NCI-H460 (cell line): ENCODE data around the gene DYSF. TPM values are rescaled to one million over a fixed set of nuclear protein-coding genes. Genes with fewer than 3 reads are reported as not detected.

Experiments
- DNase-seq: peaks from one replicate; pipeline ENCODE4 v3.0.0-alpha.2; 2016; ENCODE audit warnings: low read depth; ENCODE audit errors: extremely low read depth
- total RNA-seq: library from RNA; depleted of rRNA; stranded (reverse); fragments of >200 nt; shearing (Covaris generic); gene quantifications from 2 replicates; pipeline ENCODE4 v1.2.3, GENCODE V29; 2014

DYSF gene
- total RNA-seq, 1 experiment from 2014 or later, result 3.4 TPM

GRCh38 chr2:71665168-71666093 is 212.1 kb downstream of the DYSF start:
- no peak for DNase-seq

GRCh38 chr2:71666094-71666474 is 212.7 kb downstream of the DYSF start:
- no peak for DNase-seq

DNA sequence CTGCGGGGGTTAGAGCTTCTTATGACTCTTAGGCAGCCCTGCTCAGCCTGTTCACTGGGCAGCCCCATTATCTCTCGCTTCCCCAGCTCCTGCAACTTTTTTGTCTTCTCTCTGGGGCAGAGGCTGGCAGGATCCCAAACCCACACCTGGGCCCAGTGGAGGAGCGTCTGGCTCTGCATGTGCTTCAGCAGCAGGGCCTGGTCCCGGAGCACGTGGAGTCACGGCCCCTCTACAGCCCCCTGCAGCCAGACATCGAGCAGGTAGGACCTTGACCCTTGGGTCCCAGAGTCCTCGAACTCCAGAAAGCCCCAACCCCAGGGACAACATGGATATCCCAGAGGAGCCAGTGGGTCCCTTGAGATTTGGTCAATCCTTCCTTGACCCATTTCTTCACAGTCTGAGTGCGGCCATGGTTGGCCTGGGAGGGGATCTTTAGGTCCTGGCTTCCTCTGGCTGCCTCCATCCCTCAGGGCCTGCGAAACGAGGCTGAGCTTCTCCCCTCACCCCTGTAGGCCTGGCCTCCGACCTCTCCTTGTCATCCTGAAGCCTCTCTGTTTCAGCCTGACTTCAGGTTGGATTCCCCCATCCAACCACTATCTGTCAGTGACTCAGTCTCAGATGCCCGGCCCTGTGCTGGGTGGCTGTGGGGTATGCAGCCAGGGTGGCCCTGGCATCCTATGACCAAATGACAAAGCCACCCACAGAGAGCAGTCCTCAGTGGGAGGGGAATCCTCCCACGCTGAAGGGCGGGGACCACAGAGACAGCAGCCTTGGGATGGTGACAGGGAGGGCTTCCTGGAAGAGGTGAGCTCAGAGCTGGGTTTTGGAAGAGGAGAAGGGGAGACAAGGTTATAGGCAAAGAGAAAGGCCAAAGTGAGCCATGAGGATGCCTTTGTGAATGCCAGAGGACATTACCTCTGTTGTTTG is 214.2 kb downstream of the DYSF start:
- no peak for DNase-seq

- DNase-seq, result no peak
These were observed 215.1 kb downstream of the DYSF start for GRCh38 chr2:71668326-71669057.

DNA sequence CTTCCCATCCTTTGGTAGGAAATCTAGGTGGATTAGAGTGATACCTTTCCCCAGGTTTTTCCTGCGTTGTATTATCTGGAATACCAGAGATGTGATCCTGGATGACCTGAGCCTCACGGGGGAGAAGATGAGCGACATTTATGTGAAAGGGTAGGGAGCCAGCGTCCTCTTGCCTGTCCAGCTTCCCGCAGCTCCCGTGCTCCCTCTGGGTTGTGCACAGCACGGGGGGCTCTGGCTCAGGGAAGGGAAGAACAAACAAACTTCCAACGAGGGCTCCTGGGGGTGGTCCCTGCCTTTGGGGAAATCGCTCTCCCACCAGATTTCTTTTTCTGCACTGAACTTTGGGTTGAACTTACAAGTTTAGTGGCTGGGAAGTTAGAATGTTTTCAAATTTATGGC is 215.7 kb downstream of the DYSF start:
- no peak for DNase-seq

- DNase-seq, result no peak
These were observed 216.5 kb downstream of the DYSF start for GRCh38 chr2:71669628-71670429.

- no peak for DNase-seq
These were observed 217.1 kb downstream of the DYSF start for GRCh38 chr2:71670430-71670795.

DNA sequence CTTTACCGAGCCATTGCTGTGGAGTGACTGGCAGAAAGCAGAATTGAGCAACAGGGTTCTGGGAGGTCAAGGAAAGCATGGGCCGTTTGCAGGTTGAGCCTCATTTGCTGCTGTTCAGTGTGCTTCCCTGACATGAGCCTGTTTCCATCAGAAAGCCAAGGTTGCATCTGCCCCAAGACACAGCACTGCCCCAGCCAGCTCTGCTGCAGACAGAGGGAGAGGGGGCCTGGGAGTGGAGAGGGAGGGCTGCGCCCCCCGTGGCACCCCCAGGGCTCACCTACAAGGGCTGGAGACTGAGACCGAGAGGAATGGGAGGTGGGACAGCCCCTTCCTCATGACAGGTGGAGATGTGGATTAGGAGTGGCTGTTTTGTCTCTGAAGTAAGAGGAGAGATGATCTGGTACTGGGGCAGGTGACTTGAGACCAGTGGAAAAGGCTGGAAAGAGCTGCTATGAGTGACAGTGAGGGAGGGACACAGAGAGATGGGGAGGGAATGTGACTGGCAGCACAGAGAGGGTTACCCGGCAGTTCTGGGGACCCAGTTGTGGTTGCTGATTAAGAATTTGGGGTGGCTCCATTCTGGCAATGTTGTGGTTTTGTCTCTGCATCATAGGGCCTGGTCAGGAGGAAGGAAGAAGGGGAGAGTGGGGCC is 218.0 kb downstream of the DYSF start:
- no peak for DNase-seq

DNA sequence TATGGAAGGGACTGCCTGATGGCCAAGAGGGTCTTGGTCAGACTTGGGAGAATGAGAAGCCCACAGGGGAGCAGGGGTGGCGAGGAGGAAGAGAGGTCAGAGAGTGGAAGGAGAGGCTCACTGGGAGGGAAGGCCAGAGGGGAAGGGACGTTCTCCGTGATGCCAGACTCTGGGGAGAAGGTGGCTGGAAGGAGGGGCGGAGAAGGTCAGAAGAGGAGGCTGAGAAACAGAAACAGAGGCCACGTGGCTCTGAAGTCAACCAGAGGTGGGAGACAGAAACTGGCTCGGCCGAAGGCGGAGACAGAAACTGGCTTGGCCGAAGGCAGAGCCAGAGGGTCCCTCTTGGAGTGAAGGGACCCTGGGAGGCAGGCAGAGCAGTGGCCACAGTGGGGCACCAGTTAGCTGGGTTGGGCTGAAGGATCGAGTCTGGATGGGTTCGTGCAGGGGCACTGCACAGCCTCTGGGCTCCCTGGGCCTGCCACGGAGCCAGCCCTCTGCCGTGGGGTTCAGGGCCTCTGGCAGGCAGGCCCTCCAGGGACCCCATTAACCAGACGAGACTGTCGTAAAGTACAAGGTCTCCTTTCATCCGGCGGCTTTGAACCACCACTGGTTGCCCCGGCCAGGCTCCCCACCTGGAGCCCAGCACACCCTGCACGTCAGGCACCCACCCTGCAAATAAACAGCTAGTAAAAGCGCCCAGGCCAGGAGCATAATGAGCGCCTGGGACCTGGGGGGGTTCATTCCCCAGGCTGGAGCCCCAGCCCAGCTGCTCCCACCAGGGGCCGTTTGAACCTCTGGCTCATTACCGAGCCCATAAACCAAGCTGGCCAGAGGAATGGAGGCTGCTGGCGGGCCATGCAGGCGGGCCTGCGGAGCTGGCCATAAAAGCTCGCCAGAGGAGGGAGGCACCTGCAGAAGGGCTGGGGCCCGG is 218.8 kb downstream of the DYSF start:
- DNase-seq, result no peak

DNA sequence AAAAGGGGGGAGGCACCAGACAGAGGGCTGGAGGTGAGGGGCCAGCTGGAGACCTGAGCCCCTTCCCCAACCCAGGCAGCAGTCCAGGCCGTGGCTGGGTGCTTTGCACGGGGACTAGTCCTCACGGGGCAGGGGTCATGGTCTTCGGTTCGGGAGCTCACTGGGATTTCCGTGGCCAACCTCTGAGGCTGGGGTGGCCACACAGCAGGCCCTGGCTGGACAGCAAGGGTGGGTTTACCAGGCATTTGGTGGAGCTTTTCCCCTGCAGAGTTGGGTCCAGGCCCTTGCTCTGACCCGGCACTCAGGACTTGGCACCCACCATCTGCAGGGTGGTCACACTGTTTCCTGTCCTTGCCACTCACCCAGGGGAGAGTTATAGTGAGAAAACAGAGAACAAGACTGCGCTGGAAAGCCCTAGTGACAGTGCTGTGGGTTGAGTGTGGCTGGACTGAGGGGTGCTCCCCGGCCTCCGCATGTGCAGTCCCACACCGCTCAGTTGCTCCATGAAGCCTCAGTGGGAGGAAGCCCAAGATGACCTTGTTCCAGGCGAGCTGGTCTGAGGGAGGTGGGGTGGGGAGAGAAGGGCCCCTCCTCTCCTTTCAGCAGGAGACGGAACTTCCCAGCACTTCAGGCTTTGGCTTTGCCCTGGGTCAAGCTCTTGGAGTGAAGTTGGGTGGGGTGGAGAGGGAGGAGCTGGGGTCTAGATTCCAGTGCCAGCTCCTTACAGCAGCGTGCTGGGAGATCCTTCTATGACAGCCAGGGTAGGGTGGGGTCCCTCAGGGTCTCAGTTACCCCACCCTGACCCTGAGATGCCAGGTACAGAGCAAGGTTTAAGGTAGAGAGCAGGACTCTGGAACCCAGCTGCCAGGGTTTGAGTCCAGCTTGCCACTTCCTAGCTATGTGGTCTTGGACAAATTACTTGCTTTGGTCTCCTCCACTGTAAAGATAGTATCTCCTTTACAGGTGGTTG is 219.8 kb downstream of the DYSF start:
- no peak for DNase-seq

GRCh38 chr2:71674158-71674851 is 220.9 kb downstream of the DYSF start:
- no peak for DNase-seq

GRCh38 chr2:71675296-71675695 is 221.9 kb downstream of the DYSF start:
- DNase-seq, result no peak

DNA sequence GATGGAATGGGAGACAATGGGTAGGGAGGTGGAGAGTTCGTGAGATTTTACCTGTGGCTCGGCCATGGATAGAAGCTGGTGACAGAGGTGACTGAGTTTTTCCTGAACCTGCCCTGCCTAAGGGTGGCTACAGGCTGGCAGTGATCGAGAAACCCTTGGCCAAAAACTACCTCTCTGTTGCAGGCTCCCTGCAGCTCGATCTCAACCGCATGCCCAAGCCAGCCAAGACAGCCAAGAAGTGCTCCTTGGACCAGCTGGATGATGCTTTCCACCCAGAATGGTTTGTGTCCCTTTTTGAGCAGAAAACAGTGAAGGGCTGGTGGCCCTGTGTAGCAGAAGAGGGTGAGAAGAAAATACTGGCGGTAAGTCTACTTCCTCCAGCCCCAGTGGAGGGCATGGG is 225.5 kb downstream of the DYSF start:
- DNase-seq, result no peak

GRCh38 chr2:71679491-71679890 is 226.1 kb downstream of the DYSF start:
- no peak for DNase-seq

DNA sequence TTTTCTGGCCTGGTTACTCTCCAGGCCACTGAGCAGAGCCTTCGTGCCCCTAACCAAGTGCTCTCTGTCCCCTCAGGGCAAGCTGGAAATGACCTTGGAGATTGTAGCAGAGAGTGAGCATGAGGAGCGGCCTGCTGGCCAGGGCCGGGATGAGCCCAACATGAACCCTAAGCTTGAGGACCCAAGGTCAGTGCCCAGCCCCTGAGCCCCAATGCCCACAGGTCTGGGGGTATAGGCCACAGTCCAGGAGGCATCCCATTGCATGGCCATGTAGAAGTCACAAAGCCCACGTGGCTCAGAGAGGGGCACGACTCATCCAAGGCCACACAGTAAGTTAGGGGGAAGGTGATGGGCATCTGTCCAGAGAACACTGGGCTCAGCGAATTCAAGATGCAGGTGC is 227.6 kb downstream of the DYSF start:
- DNase-seq, result no peak

DNA sequence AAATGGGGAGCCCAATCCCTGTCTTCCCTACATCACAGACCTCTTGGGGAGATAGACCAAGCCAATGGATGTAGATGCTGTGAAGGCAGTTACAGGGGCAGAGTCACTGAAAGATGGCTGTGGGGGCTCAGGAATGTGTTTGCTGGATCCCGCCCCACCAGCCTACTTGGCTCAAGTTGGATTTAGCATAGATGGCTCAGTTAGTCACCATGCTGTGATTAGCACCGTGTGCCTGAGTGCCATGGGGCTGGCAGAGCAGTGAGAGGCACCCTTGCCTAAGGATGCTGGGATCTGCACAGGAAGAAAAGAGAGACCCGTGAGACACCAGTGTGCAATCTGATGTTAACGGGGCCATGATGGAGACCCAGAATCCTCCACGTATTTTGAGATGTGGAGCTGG is 228.3 kb downstream of the DYSF start:
- no peak for DNase-seq

GRCh38 chr2:71682341-71682740 is 229.0 kb downstream of the DYSF start:
- DNase-seq, result no peak
